SH-SY5Y (cell line): ENCODE measurements around the gene SNCAIP.

Source experiments
- GATA2 ChIP-seq: IDR thresholded peaks from 2 replicates; pipeline ENCODE4 v1.6.1; 2011; ENCODE audit warnings: mild to moderate bottlenecking, low read depth, low read length
- GATA3 ChIP-seq: IDR thresholded peaks from 2 replicates; pipeline ENCODE4 v1.6.1; 2011; ENCODE audit warnings: low read depth, mild to moderate bottlenecking, low read length, moderate library complexity

- TF ChIP-seq GATA2 (no peak), GATA3 (no peak)
Measured at GRCh38 chr5:122287101-122287500, 24.9 kb upstream of the SNCAIP start.
